GM12878 (cell line): Measurements from ENCODE around the gene TMEM132D. TPM values are rescaled to one million over a fixed set of nuclear protein-coding genes. Genes with fewer than 3 reads are reported as not detected.

Source experiments
- ATAC-seq: fragments of 200-7000 bp; cut with Tn5 transposase; 3 replicates; pipeline ENCODE4 v1.9.1; 2020; ENCODE audit warnings: mild to moderate bottlenecking, moderate library complexity
- BruUV-seq: library from RNA; stranded (reverse); fragments of 400-500 nt; replicated peaks from 2 replicates; lab custom pipeline; 2021; lab: Mats Ljungman, UMichigan
- CTCF ChIA-PET: fragments of 300-600 bp; sonication (Branson Sonifier 250); formaldehyde crosslinking; extraction: SDS; loops from one replicate; lab custom pipeline; 2021; ENCODE audit warnings: inconsistent platforms; lab: Yijun Ruan, JAX
- POLR2A ChIA-PET: fragments of 350-600 bp; formaldehyde crosslinking; extraction: SDS; loops from one replicate; lab custom pipeline; 2021; ENCODE audit warnings: inconsistent platforms; lab: Charles Lee
- RAD21 ChIA-PET: fragments of 300-600 bp; sonication (Branson Sonifier 250); formaldehyde crosslinking; loops from one replicate; lab custom pipeline; 2023; ENCODE audit warnings: antibody characterized with exemption; ENCODE audit not compliant: unreplicated experiment; lab: Charles Lee
- SMC1A ChIA-PET: fragments of 300-600 bp; sonication (Branson Sonifier 250); formaldehyde crosslinking; loops from one replicate; lab custom pipeline; 2023; ENCODE audit not compliant: unreplicated experiment, uncharacterized antibody; lab: Charles Lee
- DNase-seq: peaks from one replicate; pipeline ENCODE4 v3.0.0-alpha.2; 2011; ENCODE audit warnings: low read depth, low spot score
- FAIRE-seq: peaks from 3 replicates; lab custom pipeline; 2011; peaks lifted over from hg19 to GRCh38; lab: Jason Lieb, UNC
- H2AFZ ChIP-seq: 2 replicates; pipeline ENCODE4 v1.6.0; 2011; ENCODE audit warnings: low read depth, low read length, control low read depth; ENCODE audit not compliant: control insufficient read depth
- H3K27ac ChIP-seq: 2 replicates; pipeline ENCODE4 v1.5.1; 2011; ENCODE audit warnings: control low read depth; ENCODE audit not compliant: control insufficient read depth, insufficient read depth
- H3K27me3 ChIP-seq, 2 experiments: replicated peaks in 1 of 2; 2 replicates each; pipeline versions ENCODE4 v1.6.0 to v1.6.1; 2011; ENCODE audit warnings: low read length in 1 of 2; ENCODE audit not compliant: control insufficient read depth in 2 of 2, insufficient read depth in 2 of 2
- H3K36me3 ChIP-seq, 2 experiments: 2 replicates each; pipeline ENCODE4 v1.5.1; 2011; ENCODE audit warnings: low read length in 1 of 2; ENCODE audit not compliant: control insufficient read depth in 2 of 2, insufficient read depth in 2 of 2
- H3K4me1 ChIP-seq: 2 replicates; pipeline ENCODE4 v1.6.1; 2011; ENCODE audit warnings: mild to moderate bottlenecking, low read length, moderate library complexity, mixed read lengths; ENCODE audit not compliant: control insufficient read depth, insufficient read depth
- H3K4me2 ChIP-seq: 2 replicates; pipeline ENCODE4 v1.6.0; 2011; ENCODE audit warnings: control low read depth; ENCODE audit not compliant: control insufficient read depth, insufficient read depth
- H3K4me3 ChIP-seq: fragments of 200-600 bp; sonication (generic); 2 replicates; pipeline ENCODE4 v1.5.1; 2016
- H3K79me2 ChIP-seq: 2 replicates; pipeline ENCODE4 v1.6.0; 2011; ENCODE audit warnings: low read length; ENCODE audit not compliant: control insufficient read depth, insufficient read depth
- H3K9ac ChIP-seq: 2 replicates; pipeline ENCODE4 v1.8.0; 2011; ENCODE audit warnings: low read length, control low read depth, mixed read lengths; ENCODE audit not compliant: control insufficient read depth, insufficient read depth
- H3K9me3 ChIP-seq: replicated peaks from 3 replicates; pipeline ENCODE4 v1.5.1; 2011; ENCODE audit warnings: mild to moderate bottlenecking, low read length; ENCODE audit not compliant: control insufficient read depth, insufficient read depth
- H4K20me1 ChIP-seq: 2 replicates; pipeline ENCODE4 v1.6.0; 2011; ENCODE audit not compliant: control insufficient read depth, insufficient read depth
- CBFB ChIP-seq: IDR thresholded peaks from 2 replicates; pipeline ENCODE4 v1.6.1; 2016; ENCODE audit warnings: antibody characterized with exemption, low read depth
- CBX5 ChIP-seq: sonication (generic); IDR thresholded peaks from 2 replicates; pipeline ENCODE4 v1.6.1; 2016; ENCODE audit warnings: low read depth, moderate library complexity, mild to moderate bottlenecking, inconsistent platforms
- CHD2 ChIP-seq: IDR thresholded peaks from 2 replicates; pipeline ENCODE4 v1.6.1; 2011; ENCODE audit warnings: low read depth, low read length, improper control_type of control experiment, borderline replicate concordance
- CHD4 ChIP-seq: fragments of 200-600 bp; sonication (generic); IDR thresholded peaks from 2 replicates; pipeline ENCODE4 v1.6.1; 2016; ENCODE audit warnings: mild to moderate bottlenecking
- GATAD2B ChIP-seq: fragments of 450-650 bp; conservative IDR thresholded peaks from 2 replicates; pipeline ENCODE4 v1.6.1; 2017; ENCODE audit warnings: low read depth, mild to moderate bottlenecking, moderate library complexity
- IKZF2 ChIP-seq, 2 experiments: fragments of 450-650 bp; IDR thresholded peaks; 2 replicates each; pipeline ENCODE4 v1.6.1; 2017; ENCODE audit warnings: mild to moderate bottlenecking in 2 of 2, moderate library complexity in 2 of 2
- NFYB ChIP-seq: IDR thresholded peaks from 2 replicates; pipeline ENCODE4 v1.6.1; 2011; ENCODE audit warnings: low read depth, mild to moderate bottlenecking, low read length, improper control_type of control experiment, moderate library complexity; ENCODE audit not compliant: insufficient read depth
- NR2F1 ChIP-seq: fragments of 450-650 bp; conservative IDR thresholded peaks from 2 replicates; pipeline ENCODE4 v1.6.1; 2017; ENCODE audit warnings: mild to moderate bottlenecking
- WGBS: methylation state at CpG from one replicate; pipeline ENCODE4 v1.1.6; 2016; ENCODE audit warnings: low lambda C conversion rate; ENCODE audit not compliant: insufficient replicate concordance, insufficient coverage; ENCODE audit errors: missing lambda C conversion rate; 5-methylcytosine and 5-hydroxymethylcytosine counted together
- in situ Hi-C: fragments of 300-500 bp; cut with MboI; formaldehyde crosslinking; loops from 9 replicates; pipeline ENCODE4 v1.14.3; 2018; ENCODE audit warnings: mixed read lengths
- intact Hi-C: fragments of 100-400 bp; cut with micrococcal nuclease; formaldehyde crosslinking; loops from one replicate; pipeline ENCODE4 v1.14.2; 2022; ENCODE audit not compliant: unreplicated experiment
- polyA plus RNA-seq, 11 experiments: library from polyadenylated mRNA; depleted of rRNA in 4 of 11; unstranded in 6 of 11; stranded (reverse) in 5 of 11; fragments of >200 nt; fragmentation: Nextera tagmentation in 4 of 11; fragmentation: Illumina TruSeq in 1 of 11; extraction: Ambion mirVana in 4 of 11; extraction: Trizol in 1 of 11; gene quantifications; 1 replicate in 1 of 11; 2 replicates in 10 of 11; pipeline versions ENCODE4 v1.2.1 to v1.2.3, GENCODE V29; 2011 to 2016; ENCODE audit warnings: inconsistent platforms in 2 of 11, missing spikeins in 2 of 11, low read depth in 1 of 11
- total RNA-seq, 4 experiments: library from RNA; depleted of rRNA in 3 of 4; stranded (reverse); fragments of >200 nt in 3 of 4; fragmentation: Illumina TruSeq in 1 of 4; extraction: Trizol in 1 of 4; gene quantifications; 2 replicates each; pipeline versions ENCODE4 v1.2.1 to v1.2.3, GENCODE V29; 2013 to 2021
- TF ChIP-seq, protein P1 (sequence below): fragments of 450-650 bp; IDR thresholded peaks from 2 replicates; pipeline ENCODE4 v1.6.1; 2018; ENCODE audit warnings: borderline replicate concordance, mild to moderate bottlenecking; ENCODE audit not compliant: partially characterized antibody
- TF ChIP-seq, protein P2 (sequence below): IDR thresholded peaks from 2 replicates; pipeline ENCODE4 v1.6.1; 2011; ENCODE audit warnings: borderline replicate concordance, low read depth, mild to moderate bottlenecking, moderate library complexity, low read length; ENCODE audit not compliant: insufficient read depth, poor library complexity, severe bottlenecking
- TF ChIP-seq, protein P3 (sequence below): IDR thresholded peaks from 2 replicates; pipeline ENCODE4 v1.6.1; 2011; ENCODE audit warnings: low read depth, low read length, improper control_type of control experiment, borderline replicate concordance

Gene TMEM132D
- total and polyA plus RNA-seq, 10 of the 15 experiments (the other 5 are each of a cell fraction or from before 2014, with no cell fraction given) = under 0.01 to 0.12 (median 0.02) TPM; not detected in 3

DNA sequence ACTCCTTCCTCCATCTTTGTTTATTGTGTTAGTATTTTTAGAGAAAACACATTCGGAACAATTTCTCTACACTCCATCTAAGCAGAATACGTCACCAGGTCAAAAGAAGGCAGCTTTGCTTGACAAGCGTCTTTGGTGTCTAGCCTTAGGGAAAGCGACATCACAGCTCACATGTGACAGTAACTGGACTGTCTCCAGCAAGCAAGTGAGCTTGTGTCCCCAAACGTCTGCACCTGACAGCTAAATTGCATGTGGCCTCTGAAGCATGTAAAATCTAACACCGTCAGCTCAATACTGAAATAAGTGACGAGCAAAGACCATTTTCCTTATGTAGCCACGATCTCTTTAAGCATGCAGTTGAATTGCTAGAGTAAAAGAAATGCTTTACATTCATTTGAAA, 540.8 kb downstream of the TMEM132D start (continued):
- TF ChIP-seq, protein P1, sequence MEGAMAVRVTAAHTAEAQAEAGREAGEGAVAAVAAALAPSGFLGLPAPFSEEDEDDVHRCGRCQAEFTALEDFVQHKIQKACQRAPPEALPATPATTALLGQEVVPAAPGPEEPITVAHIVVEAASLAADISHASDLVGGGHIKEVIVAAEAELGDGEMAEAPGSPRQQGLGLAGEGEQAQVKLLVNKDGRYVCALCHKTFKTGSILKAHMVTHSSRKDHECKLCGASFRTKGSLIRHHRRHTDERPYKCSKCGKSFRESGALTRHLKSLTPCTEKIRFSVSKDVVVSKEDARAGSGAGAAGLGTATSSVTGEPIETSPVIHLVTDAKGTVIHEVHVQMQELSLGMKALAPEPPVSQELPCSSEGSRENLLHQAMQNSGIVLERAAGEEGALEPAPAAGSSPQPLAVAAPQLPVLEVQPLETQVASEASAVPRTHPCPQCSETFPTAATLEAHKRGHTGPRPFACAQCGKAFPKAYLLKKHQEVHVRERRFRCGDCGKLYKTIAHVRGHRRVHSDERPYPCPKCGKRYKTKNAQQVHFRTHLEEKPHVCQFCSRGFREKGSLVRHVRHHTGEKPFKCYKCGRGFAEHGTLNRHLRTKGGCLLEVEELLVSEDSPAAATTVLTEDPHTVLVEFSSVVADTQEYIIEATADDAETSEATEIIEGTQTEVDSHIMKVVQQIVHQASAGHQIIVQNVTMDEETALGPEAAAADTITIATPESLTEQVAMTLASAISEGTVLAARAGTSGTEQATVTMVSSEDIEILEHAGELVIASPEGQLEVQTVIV = no peak
- TF ChIP-seq GATAD2B (no peak), CBX5 (no peak), CHD4 (no peak), CBFB (no peak), IKZF2 (IDR thresholded peaks at IDR 0.05) (no peak)
- TF ChIP-seq, protein P2, sequence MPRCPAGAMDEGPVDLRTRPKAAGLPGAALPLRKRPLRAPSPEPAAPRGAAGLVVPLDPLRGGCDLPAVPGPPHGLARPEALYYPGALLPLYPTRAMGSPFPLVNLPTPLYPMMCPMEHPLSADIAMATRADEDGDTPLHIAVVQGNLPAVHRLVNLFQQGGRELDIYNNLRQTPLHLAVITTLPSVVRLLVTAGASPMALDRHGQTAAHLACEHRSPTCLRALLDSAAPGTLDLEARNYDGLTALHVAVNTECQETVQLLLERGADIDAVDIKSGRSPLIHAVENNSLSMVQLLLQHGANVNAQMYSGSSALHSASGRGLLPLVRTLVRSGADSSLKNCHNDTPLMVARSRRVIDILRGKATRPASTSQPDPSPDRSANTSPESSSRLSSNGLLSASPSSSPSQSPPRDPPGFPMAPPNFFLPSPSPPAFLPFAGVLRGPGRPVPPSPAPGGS = no peak
- TF ChIP-seq, protein P3, sequence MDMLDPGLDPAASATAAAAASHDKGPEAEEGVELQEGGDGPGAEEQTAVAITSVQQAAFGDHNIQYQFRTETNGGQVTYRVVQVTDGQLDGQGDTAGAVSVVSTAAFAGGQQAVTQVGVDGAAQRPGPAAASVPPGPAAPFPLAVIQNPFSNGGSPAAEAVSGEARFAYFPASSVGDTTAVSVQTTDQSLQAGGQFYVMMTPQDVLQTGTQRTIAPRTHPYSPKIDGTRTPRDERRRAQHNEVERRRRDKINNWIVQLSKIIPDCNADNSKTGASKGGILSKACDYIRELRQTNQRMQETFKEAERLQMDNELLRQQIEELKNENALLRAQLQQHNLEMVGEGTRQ = no peak

DNA sequence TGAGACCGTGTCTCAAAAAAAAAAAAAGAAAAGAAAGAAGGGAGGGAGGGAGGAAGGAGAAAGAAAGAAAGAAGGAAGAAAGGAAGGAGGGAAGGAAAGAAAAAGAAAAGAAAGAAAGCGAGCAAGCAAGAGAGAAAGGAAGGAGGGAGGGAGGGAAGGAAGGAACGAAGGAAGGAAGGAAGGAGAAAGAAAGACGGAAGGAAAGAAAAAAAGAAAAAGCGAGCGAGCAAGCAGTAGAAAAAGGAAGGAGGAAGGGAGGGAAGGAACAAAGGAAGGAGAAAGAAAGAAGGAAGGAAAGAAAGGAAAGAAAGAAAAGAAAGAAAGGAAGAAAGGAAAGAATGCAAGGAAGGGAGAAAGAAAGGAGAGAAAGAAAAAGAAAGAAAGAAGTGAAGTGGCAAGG, 546.6 kb downstream of the TMEM132D start:
- RAD21 ChIA-PET = no interaction called here
- no peaks in the 10 kb centered on the region for H3K27me3 ChIP-seq
- TF ChIP-seq CHD2 = no peak
- TF ChIP-seq NFYB = no peak
- TF ChIP-seq NR2F1 = no peak
- TF ChIP-seq, all 136 proteins: peak for 0
- Histone ChIP-seq H3K36me3 (no peaks in the 10 kb centered on the region), H3K4me3 (no peak overlapping the region), H3K79me2 (no peaks in the 10 kb centered on the region), H3K4me2 (no peak overlapping the region), H3K4me1 (no peaks in the 10 kb centered on the region), H3K27ac (no peak overlapping the region), H2AFZ (no peak overlapping the region), H3K9ac (no peak overlapping the region), H4K20me1 (no peaks in the 10 kb centered on the region), H3K9me3 (no peaks in the 10 kb centered on the region)
- ChIA-PET POLR2A (no interaction called here), SMC1A (no interaction called here), CTCF (no interaction called here)
- ATAC-seq = no peak
- intact Hi-C loops = no loop called here
- DNase-seq = no peak
- no TSS peak for BruUV-seq
- FAIRE-seq = no peak
- in situ Hi-C loops = no loop called here
- WGBS = 58% methylated on average over 5 of the region's 6 CpGs
